Body of pancreas (tissue), 4 donors: ENCODE data around the gene AFM.

ENCODE experiments used
- POLR2A ChIP-seq, 3 donors: fragments of 450-650 bp; IDR thresholded peaks; one replicate each; pipeline ENCODE4 v1.6.1; 2016; ENCODE audit warnings: antibody characterized with exemption in 3 of 3, mild to moderate bottlenecking in 2 of 3
- TF ChIP-seq, protein P1 (sequence below), 7 experiments: fragments of 450-650 bp in 4 of 7; fragments of 200-600 bp in 3 of 7; sonication (generic) in 3 of 7; IDR thresholded peaks; one replicate each; pipeline ENCODE4 v1.5.1; 2016 to 2019; ENCODE audit warnings: antibody characterized with exemption in 7 of 7

DNA sequence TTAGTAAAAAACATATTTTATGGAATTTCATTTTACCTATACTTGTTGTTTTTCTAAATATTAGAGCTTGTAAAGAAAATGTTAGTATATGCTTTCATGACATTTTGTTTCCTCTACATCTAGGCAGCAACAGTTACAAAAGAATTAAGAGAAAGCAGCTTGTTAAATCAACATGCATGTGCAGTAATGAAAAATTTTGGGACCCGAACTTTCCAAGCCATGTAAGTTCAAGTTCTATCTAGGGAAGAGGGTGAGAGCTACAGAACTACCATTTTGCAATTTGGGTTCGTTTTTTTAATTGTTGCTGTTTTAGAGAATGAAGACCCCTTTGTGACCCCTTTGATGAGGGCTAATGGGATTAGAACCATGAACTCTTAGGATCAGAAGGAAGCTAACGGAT, 38.3 kb upstream of the AFM start:
- TF ChIP-seq, protein P1, sequence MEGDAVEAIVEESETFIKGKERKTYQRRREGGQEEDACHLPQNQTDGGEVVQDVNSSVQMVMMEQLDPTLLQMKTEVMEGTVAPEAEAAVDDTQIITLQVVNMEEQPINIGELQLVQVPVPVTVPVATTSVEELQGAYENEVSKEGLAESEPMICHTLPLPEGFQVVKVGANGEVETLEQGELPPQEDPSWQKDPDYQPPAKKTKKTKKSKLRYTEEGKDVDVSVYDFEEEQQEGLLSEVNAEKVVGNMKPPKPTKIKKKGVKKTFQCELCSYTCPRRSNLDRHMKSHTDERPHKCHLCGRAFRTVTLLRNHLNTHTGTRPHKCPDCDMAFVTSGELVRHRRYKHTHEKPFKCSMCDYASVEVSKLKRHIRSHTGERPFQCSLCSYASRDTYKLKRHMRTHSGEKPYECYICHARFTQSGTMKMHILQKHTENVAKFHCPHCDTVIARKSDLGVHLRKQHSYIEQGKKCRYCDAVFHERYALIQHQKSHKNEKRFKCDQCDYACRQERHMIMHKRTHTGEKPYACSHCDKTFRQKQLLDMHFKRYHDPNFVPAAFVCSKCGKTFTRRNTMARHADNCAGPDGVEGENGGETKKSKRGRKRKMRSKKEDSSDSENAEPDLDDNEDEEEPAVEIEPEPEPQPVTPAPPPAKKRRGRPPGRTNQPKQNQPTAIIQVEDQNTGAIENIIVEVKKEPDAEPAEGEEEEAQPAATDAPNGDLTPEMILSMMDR (IDR thresholded peaks at IDR 0.05) = no peak
- TF ChIP-seq POLR2A (IDR thresholded peaks at IDR 0.05) = no peak
